Vagina (tissue), 2 donors: Measurements from ENCODE around the gene B3GAT3. TPM values are rescaled to one million over a fixed set of nuclear protein-coding genes. Genes with fewer than 3 reads are reported as not detected.

Source experiments
- DNase-seq, 2 donors: peaks; one replicate each; pipeline ENCODE4 v3.0.0-alpha.2; 2017; ENCODE audit errors: extremely low spot score in 2 of 2
- H3K27ac ChIP-seq: fragments of 200-600 bp; sonication (generic); one replicate; pipeline ENCODE4 v1.5.1; 2019
- H3K27me3 ChIP-seq: fragments of 200-600 bp; sonication (generic); one replicate; pipeline ENCODE4 v1.5.1; 2019
- H3K36me3 ChIP-seq, 2 donors: fragments of 200-600 bp; sonication (generic); one replicate each; pipeline ENCODE4 v1.5.1; 2017 to 2019
- H3K4me1 ChIP-seq: fragments of 200-600 bp; sonication (generic); one replicate; pipeline ENCODE4 v1.5.1; 2019
- H3K4me3 ChIP-seq, 2 donors: fragments of 200-600 bp; sonication (generic); 1 replicate in 1 of 2; 2 replicates in 1 of 2; pipeline ENCODE4 v1.5.1; 2016 to 2019
- H3K9me3 ChIP-seq: fragments of 200-600 bp; sonication (generic); one replicate; pipeline ENCODE4 v1.5.1; 2019
- CTCF ChIP-seq, 3 experiments: fragments of 450-650 bp in 2 of 3; fragments of 200-600 bp in 1 of 3; sonication (generic) in 1 of 3; IDR thresholded peaks; one replicate each; pipeline ENCODE4 v1.5.1; 2017 to 2019; ENCODE audit warnings: antibody characterized with exemption in 3 of 3, mild to moderate bottlenecking in 2 of 3, moderate library complexity in 2 of 3
- POLR2A ChIP-seq, 2 donors: fragments of 450-650 bp; IDR thresholded peaks; one replicate each; pipeline ENCODE4 v1.6.1; 2017; ENCODE audit warnings: antibody characterized with exemption in 2 of 2, mild to moderate bottlenecking in 2 of 2, moderate library complexity in 2 of 2
- POLR2AphosphoS5 ChIP-seq, 2 donors: sonication (generic); formaldehyde crosslinking; IDR thresholded peaks; one replicate each; pipeline ENCODE4 v1.9.0; 2017; ENCODE audit warnings: antibody characterized with exemption in 2 of 2, mild to moderate bottlenecking in 2 of 2, low read depth in 1 of 2; ENCODE audit not compliant: insufficient read depth in 1 of 2
- intact Hi-C: fragments of 100-400 bp; cut with DNase I; formaldehyde crosslinking; loops from one replicate; pipeline ENCODE4 v1.15.1; 2023
- total RNA-seq: library from RNA; depleted of rRNA; stranded (reverse); fragments of >200 nt; gene quantifications from one replicate; pipeline ENCODE4 v1.2.3, GENCODE V29; 2016

B3GAT3 gene
- total RNA-seq, 1 donor from 2014 or later = 41.7 TPM

GRCh38 chr11:62610403-62610802 is 11.4 kb downstream of the B3GAT3 start:
- no peak for TF ChIP-seq POLR2AphosphoS5 (IDR thresholded peaks at IDR 0.05; ENCODE audit: insufficient read depth in 1 of 2, low read depth in 1 of 2)
- no peak for TF ChIP-seq CTCF (IDR thresholded peaks at IDR 0.05)
- no peak for TF ChIP-seq POLR2A (IDR thresholded peaks at IDR 0.05)
- H3K9me3 ChIP-seq = no peaks in the 10 kb centered on the region
- DNase-seq = no peak
- no peak overlapping the region for H3K4me3 ChIP-seq
- no peak overlapping the region for H3K27ac ChIP-seq
- H3K36me3 ChIP-seq = peaks cover 0 to 26% of the 10 kb centered on the region in 2 donors
- no peaks in the 10 kb centered on the region for H3K27me3 ChIP-seq
- intact Hi-C loops = loop anchor here (10.0 kb wide), 1 partner anchor 1706 kb away; the partner anchor contains the start of gene PRPF19
- peaks cover 42% of the 10 kb centered on the region for H3K4me1 ChIP-seq

- Histone ChIP-seq H3K4me1 (peaks cover 33% of the 10 kb centered on the region), H3K9me3 (no peaks in the 10 kb centered on the region), H3K27ac (no peak overlapping the region), H3K4me3 (no peak overlapping the region), H3K36me3 (peaks cover 0 to 27% of the 10 kb centered on the region in 2 donors), H3K27me3 (no peaks in the 10 kb centered on the region)
- TF ChIP-seq POLR2AphosphoS5 (IDR thresholded peaks at IDR 0.05; ENCODE audit: insufficient read depth in 1 of 2, low read depth in 1 of 2) (no peak), CTCF (IDR thresholded peaks at IDR 0.05) (no peak), POLR2A (IDR thresholded peaks at IDR 0.05) (no peak)
- no peak for DNase-seq
- intact Hi-C loops = no loop called here
These were observed 13.0 kb downstream of the B3GAT3 start for GRCh38 chr11:62608776-62609175.

- H3K36me3 ChIP-seq = peaks cover 0 to 27% of the 10 kb centered on the region in 2 donors
- no peaks in the 10 kb centered on the region for H3K9me3 ChIP-seq
- no peaks in the 10 kb centered on the region for H3K27me3 ChIP-seq
- H3K4me3 ChIP-seq = no peak overlapping the region
- H3K4me1 ChIP-seq = peaks cover 33% of the 10 kb centered on the region
- TF ChIP-seq CTCF (IDR thresholded peaks at IDR 0.05) (no peak), POLR2A (IDR thresholded peaks at IDR 0.05) (no peak), POLR2AphosphoS5 (IDR thresholded peaks at IDR 0.05; ENCODE audit: insufficient read depth in 1 of 2, low read depth in 1 of 2) (no peak)
- intact Hi-C loops = no loop called here
- DNase-seq = no peak
- H3K27ac ChIP-seq = no peak overlapping the region
These were observed 14.1 kb downstream of the B3GAT3 start for GRCh38 chr11:62607714-62608113.

GRCh38 chr11:62605902-62606301 is 15.9 kb downstream of the B3GAT3 start:
- no peak overlapping the region for H3K27ac ChIP-seq
- no peak for TF ChIP-seq CTCF (IDR thresholded peaks at IDR 0.05)
- intact Hi-C loops = no loop called here
- no peaks in the 10 kb centered on the region for H3K9me3 ChIP-seq
- H3K4me1 ChIP-seq = peaks cover 26% of the 10 kb centered on the region
- no peak overlapping the region for H3K4me3 ChIP-seq
- H3K36me3 ChIP-seq = peaks cover 0 to 27% of the 10 kb centered on the region in 2 donors
- no peak for DNase-seq
- H3K27me3 ChIP-seq = no peaks in the 10 kb centered on the region

GRCh38 chr11:62605467-62605866 is 16.3 kb downstream of the B3GAT3 start:
- no peaks in the 10 kb centered on the region for H3K27me3 ChIP-seq
- no peak for TF ChIP-seq CTCF (IDR thresholded peaks at IDR 0.05)
- H3K9me3 ChIP-seq = no peaks in the 10 kb centered on the region
- no peak overlapping the region for H3K4me3 ChIP-seq
- no peak for DNase-seq
- intact Hi-C loops = no loop called here
- no peak overlapping the region for H3K27ac ChIP-seq
- H3K36me3 ChIP-seq = peaks cover 0 to 27% of the 10 kb centered on the region in 2 donors
- H3K4me1 ChIP-seq = peaks cover 23% of the 10 kb centered on the region
